ENCODE measurements around the gene NET1.

NET1 gene

DNA sequence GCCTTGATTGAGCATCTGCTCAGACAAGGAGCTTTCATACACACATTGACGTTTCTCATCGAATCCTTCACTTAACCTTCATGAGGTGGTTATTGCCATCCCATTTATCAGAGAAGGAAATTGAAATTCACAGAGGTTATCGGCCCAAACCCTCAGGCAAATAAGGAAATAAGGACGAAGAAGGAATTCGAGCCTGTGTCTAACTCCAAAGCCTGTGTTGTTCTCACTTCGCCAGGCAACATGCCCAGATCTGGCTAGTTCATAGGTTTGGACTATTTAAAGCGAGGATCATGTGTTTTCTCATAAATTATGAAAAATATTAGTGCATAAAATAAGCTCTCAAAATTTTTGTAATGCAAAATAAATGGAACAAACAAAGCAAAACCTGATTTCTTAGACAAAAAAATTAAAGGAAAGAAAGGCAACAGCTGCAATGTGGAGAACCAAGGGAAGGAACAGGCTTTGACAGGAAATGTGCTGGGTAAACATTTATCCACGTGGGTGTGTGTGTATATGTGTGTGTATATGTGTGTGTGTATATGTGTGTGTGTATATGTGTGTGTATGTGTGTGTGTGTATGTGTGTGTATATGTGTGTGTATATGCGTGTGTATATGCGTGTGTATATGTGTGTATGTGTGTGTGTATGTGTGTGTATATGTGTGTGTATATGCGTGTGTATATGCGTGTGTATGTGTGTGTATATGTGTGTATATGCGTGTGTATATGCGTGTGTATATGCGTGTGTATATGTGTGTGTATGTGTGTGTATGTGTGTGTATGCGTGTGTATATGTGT, 42.8 kb upstream of the NET1 start:
- WGBS (ENCODE audit: extremely low coverage, insufficient coverage, low lambda C conversion rate) = 100% methylated on average over 6 of the region's 16 CpGs
- no peak overlapping the region for H2BK15ac ChIP-seq (replicated peaks; ENCODE audit: low read depth)
- H3K23ac ChIP-seq (ENCODE audit: low read length) = no peak overlapping the region
- no peak overlapping the region for H3K9ac ChIP-seq (ENCODE audit: low read length)
- no peak overlapping the region for H3K4ac ChIP-seq (ENCODE audit: low read depth, low read length)
- no peaks in the 10 kb centered on the region for H3K4me1 ChIP-seq (ENCODE audit: control insufficient read depth, low read depth, low read length)
- no peaks in the 10 kb centered on the region for H3K79me1 ChIP-seq (ENCODE audit: low read length)
- no peaks in the 10 kb centered on the region for H3K79me2 ChIP-seq (ENCODE audit: control insufficient read depth, insufficient read depth, low read length)
- H4K5ac ChIP-seq (ENCODE audit: low read length) = no peak overlapping the region
- no peak for DNase-seq
- H3K4me2 ChIP-seq (ENCODE audit: low read length) = no peak overlapping the region
- no peak overlapping the region for H2BK120ac ChIP-seq (ENCODE audit: low read depth, low read length)
- H2BK5ac ChIP-seq (ENCODE audit: low read length) = no peak overlapping the region
- H3K27ac ChIP-seq (ENCODE audit: low read depth, low read length) = no peak overlapping the region
- no peak overlapping the region for H2AK5ac ChIP-seq (ENCODE audit: low read length)
- no peak overlapping the region for H3K4me3 ChIP-seq (ENCODE audit: low read length)
- no peak overlapping the region for H4K8ac ChIP-seq (ENCODE audit: low read depth, low read length)
- no peaks in the 10 kb centered on the region for H3K36me3 ChIP-seq (ENCODE audit: control insufficient read depth, insufficient read depth, low read length)
- no peaks in the 10 kb centered on the region for H3K27me3 ChIP-seq (ENCODE audit: insufficient read depth, low read length, poor library complexity)
- no peak overlapping the region for H3K56ac ChIP-seq (ENCODE audit: low read length)
- H3K18ac ChIP-seq (ENCODE audit: low read length) = no peak overlapping the region

GRCh38 chr10:5370493-5371352, 41.6 kb upstream of the NET1 start:
- no peaks in the 10 kb centered on the region for H3K79me1 ChIP-seq (ENCODE audit: low read length)
- no peaks in the 10 kb centered on the region for H3K79me2 ChIP-seq (ENCODE audit: control insufficient read depth, insufficient read depth, low read length)
- H3K4me2 ChIP-seq (ENCODE audit: low read length) = no peak overlapping the region
- no peak for DNase-seq
- H2BK15ac ChIP-seq (replicated peaks; ENCODE audit: low read depth) = no peak overlapping the region
- H3K23ac ChIP-seq (ENCODE audit: low read length) = no peak overlapping the region
- H3K4ac ChIP-seq (ENCODE audit: low read depth, low read length) = no peak overlapping the region
- WGBS (ENCODE audit: extremely low coverage, insufficient coverage, low lambda C conversion rate) = over 99% methylated on average over 16 of the region's 28 CpGs
- H3K18ac ChIP-seq (ENCODE audit: low read length) = no peak overlapping the region
- no peak overlapping the region for H3K56ac ChIP-seq (ENCODE audit: low read length)
- H3K36me3 ChIP-seq (ENCODE audit: control insufficient read depth, insufficient read depth, low read length) = no peaks in the 10 kb centered on the region
- no peak overlapping the region for H4K8ac ChIP-seq (ENCODE audit: low read depth, low read length)
- H3K4me3 ChIP-seq (ENCODE audit: low read length) = no peak overlapping the region
- H2AK5ac ChIP-seq (ENCODE audit: low read length) = no peak overlapping the region
- H4K5ac ChIP-seq (ENCODE audit: low read length) = no peak overlapping the region
- H2BK5ac ChIP-seq (ENCODE audit: low read length) = no peak overlapping the region
- no peak overlapping the region for H2BK120ac ChIP-seq (ENCODE audit: low read depth, low read length)
- no peak overlapping the region for H3K27ac ChIP-seq (ENCODE audit: low read depth, low read length)
- H3K4me1 ChIP-seq (ENCODE audit: control insufficient read depth, low read depth, low read length) = no peaks in the 10 kb centered on the region
- H3K9ac ChIP-seq (ENCODE audit: low read length) = no peak overlapping the region
- H3K27me3 ChIP-seq (ENCODE audit: insufficient read depth, low read length, poor library complexity) = no peaks in the 10 kb centered on the region

GRCh38 chr10:5373307-5373706, 39.0 kb upstream of the NET1 start:
- H3K18ac ChIP-seq (ENCODE audit: low read length) = no peak overlapping the region
- H4K8ac ChIP-seq (ENCODE audit: low read depth, low read length) = no peak overlapping the region
- H2BK5ac ChIP-seq (ENCODE audit: low read length) = no peak overlapping the region
- no peak overlapping the region for H3K4me3 ChIP-seq (ENCODE audit: low read length)
- H3K4me1 ChIP-seq (ENCODE audit: control insufficient read depth, low read depth, low read length) = no peaks in the 10 kb centered on the region
- no peak overlapping the region for H3K9ac ChIP-seq (ENCODE audit: low read length)
- no CpG with 5 or more reads among the region's 4 CpGs for WGBS (ENCODE audit: extremely low coverage, insufficient coverage, low lambda C conversion rate)
- no peak overlapping the region for H3K56ac ChIP-seq (ENCODE audit: low read length)
- H3K27me3 ChIP-seq (ENCODE audit: insufficient read depth, low read length, poor library complexity) = no peaks in the 10 kb centered on the region
- H2BK120ac ChIP-seq (ENCODE audit: low read depth, low read length) = no peak overlapping the region
- no peak overlapping the region for H4K5ac ChIP-seq (ENCODE audit: low read length)
- H3K36me3 ChIP-seq (ENCODE audit: control insufficient read depth, insufficient read depth, low read length) = no peaks in the 10 kb centered on the region
- no peak overlapping the region for H3K23ac ChIP-seq (ENCODE audit: low read length)
- H2AK5ac ChIP-seq (ENCODE audit: low read length) = no peak overlapping the region
- no peak overlapping the region for H3K4ac ChIP-seq (ENCODE audit: low read depth, low read length)
- DNase-seq = no peak
- no peak overlapping the region for H3K27ac ChIP-seq (ENCODE audit: low read depth, low read length)
- H3K79me2 ChIP-seq (ENCODE audit: control insufficient read depth, insufficient read depth, low read length) = no peaks in the 10 kb centered on the region
- H2BK15ac ChIP-seq (replicated peaks; ENCODE audit: low read depth) = no peak overlapping the region
- no peak overlapping the region for H3K4me2 ChIP-seq (ENCODE audit: low read length)
- H3K79me1 ChIP-seq (ENCODE audit: low read length) = no peaks in the 10 kb centered on the region

DNA sequence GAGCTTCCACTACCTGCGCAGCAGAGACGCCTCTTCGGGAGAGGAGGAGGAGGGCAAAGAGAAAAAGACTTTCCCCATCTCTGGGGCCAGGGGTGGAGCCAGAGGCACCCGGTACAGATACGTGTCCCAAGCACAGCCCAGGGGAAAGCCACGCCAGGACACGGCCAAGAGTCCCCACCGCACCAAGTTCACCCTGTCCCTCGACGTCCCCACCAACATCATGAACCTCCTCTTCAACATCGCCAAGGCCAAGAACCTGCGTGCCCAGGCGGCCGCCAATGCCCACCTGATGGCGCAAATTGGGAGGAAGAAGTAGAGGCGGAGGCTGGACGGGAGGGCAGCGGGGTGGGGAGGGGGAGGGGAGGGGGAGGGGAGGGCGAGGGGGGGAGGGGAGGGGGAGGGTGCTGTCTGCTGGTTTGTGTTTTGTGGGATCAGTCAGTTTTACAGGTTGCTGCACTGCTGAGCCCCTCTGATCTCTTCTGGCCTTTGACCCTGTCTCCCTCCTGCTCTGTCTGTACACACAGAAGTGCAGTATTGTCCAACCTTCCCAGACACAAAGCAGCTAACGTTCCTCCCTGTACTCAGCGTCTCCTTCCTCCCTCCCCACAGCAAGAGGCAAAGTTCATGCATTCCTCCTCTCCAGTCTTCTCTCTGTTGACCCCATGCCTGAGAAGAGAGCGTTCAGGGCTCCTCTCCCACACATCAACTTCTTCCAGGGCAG, 38.3 kb upstream of the NET1 start:
- Histone ChIP-seq H2AK5ac (ENCODE audit: low read length) (no peak overlapping the region), H3K4ac (ENCODE audit: low read depth, low read length) (no peak overlapping the region), H3K18ac (ENCODE audit: low read length) (no peak overlapping the region), H2BK120ac (ENCODE audit: low read depth, low read length) (no peak overlapping the region), H4K8ac (ENCODE audit: low read depth, low read length) (no peak overlapping the region), H3K79me1 (ENCODE audit: low read length) (no peaks in the 10 kb centered on the region), H3K23ac (ENCODE audit: low read length) (no peak overlapping the region), H3K4me1 (ENCODE audit: control insufficient read depth, low read depth, low read length) (no peaks in the 10 kb centered on the region), H3K9ac (ENCODE audit: low read length) (no peak overlapping the region), H3K27ac (ENCODE audit: low read depth, low read length) (no peak overlapping the region), H3K4me3 (ENCODE audit: low read length) (no peak overlapping the region), H4K5ac (ENCODE audit: low read length) (no peak overlapping the region), H3K4me2 (ENCODE audit: low read length) (no peak overlapping the region), H2BK15ac (replicated peaks; ENCODE audit: low read depth) (no peak overlapping the region), H3K79me2 (ENCODE audit: control insufficient read depth, insufficient read depth, low read length) (no peaks in the 10 kb centered on the region), H3K27me3 (ENCODE audit: insufficient read depth, low read length, poor library complexity) (no peaks in the 10 kb centered on the region), H3K36me3 (ENCODE audit: control insufficient read depth, insufficient read depth, low read length) (no peaks in the 10 kb centered on the region), H3K56ac (ENCODE audit: low read length) (no peak overlapping the region), H2BK5ac (ENCODE audit: low read length) (no peak overlapping the region)
- no CpG with 5 or more reads among the region's 22 CpGs for WGBS (ENCODE audit: extremely low coverage, insufficient coverage, low lambda C conversion rate)
- DNase-seq = no peak

DNA sequence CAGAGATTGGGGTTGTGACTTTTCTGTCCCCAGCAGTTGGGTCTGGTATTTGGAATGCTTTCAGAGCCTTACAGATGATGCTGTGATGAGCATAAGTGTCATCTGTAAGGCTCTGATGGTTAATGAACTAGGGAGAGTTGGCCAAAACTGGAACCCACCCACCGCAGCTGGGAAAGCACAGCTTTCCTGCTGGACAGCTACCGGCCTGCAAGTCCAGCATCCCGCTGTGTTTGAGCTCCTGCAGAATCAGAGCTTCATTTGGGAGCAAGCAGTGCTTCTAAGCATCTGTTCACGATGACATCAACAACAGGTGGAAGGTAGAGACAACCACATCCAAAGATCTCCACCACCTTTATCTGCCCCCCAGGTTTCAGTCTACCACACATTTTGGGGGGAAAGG, 35.9 kb upstream of the NET1 start:
- Histone ChIP-seq H3K4ac (ENCODE audit: low read depth, low read length) (no peak overlapping the region), H3K79me2 (ENCODE audit: control insufficient read depth, insufficient read depth, low read length) (no peaks in the 10 kb centered on the region), H3K23ac (ENCODE audit: low read length) (no peak overlapping the region), H3K4me3 (ENCODE audit: low read length) (no peak overlapping the region), H2BK15ac (replicated peaks; ENCODE audit: low read depth) (no peak overlapping the region), H3K27me3 (ENCODE audit: insufficient read depth, low read length, poor library complexity) (no peaks in the 10 kb centered on the region), H4K8ac (ENCODE audit: low read depth, low read length) (no peak overlapping the region), H3K4me1 (ENCODE audit: control insufficient read depth, low read depth, low read length) (no peaks in the 10 kb centered on the region), H4K5ac (ENCODE audit: low read length) (no peak overlapping the region), H3K56ac (ENCODE audit: low read length) (no peak overlapping the region), H3K18ac (ENCODE audit: low read length) (no peak overlapping the region), H3K9ac (ENCODE audit: low read length) (no peak overlapping the region), H3K79me1 (ENCODE audit: low read length) (no peaks in the 10 kb centered on the region), H3K4me2 (ENCODE audit: low read length) (no peak overlapping the region), H2BK120ac (ENCODE audit: low read depth, low read length) (no peak overlapping the region), H3K27ac (ENCODE audit: low read depth, low read length) (no peak overlapping the region), H2BK5ac (ENCODE audit: low read length) (no peak overlapping the region), H3K36me3 (ENCODE audit: control insufficient read depth, insufficient read depth, low read length) (no peaks in the 10 kb centered on the region), H2AK5ac (ENCODE audit: low read length) (no peak overlapping the region)
- no peak for DNase-seq
- no CpG with 5 or more reads among the region's 4 CpGs for WGBS (ENCODE audit: extremely low coverage, insufficient coverage, low lambda C conversion rate)
